ENCODE results near the gene TSBP1.

GRCh38 chr6:32397252-32397920 lies 25.7 kb upstream of the TSBP1 start:
- TF ChIP-seq POLR2A (IDR thresholded peaks at IDR 0.05) (no peak), CTCF (IDR thresholded peaks at IDR 0.05) (no peak)
